Activated T-cell treated with anti-CD3 and anti-CD28 coated beads, Interleukin-2, amount 50 U/mL, for 24 hours (primary cell): ENCODE measurements around the gene SLC25A25.
"Not testable (repeated sequence)": the region's sequence is repeated elsewhere in the genome, so short reads cannot be mapped to it uniquely, and the experiment has no call there.

Experiments
- DNase-seq: peaks from one replicate; pipeline ENCODE4 v3.0.0-alpha.2; 2020
- H3K27ac Mint-ChIP-seq: 2 replicates; pipeline ENCODE4 v1.8.0; 2020; ENCODE audit warnings: mild to moderate bottlenecking, mixed read lengths
- H3K27me3 Mint-ChIP-seq: 2 replicates; pipeline ENCODE4 v1.8.0; 2020; ENCODE audit warnings: mixed read lengths
- H3K36me3 Mint-ChIP-seq: 2 replicates; pipeline ENCODE4 v1.8.0; 2020; ENCODE audit warnings: low read depth, mixed read lengths
- H3K4me1 Mint-ChIP-seq: 2 replicates; pipeline ENCODE4 v1.8.0; 2020; ENCODE audit warnings: low read depth, mixed read lengths
- H3K4me3 Mint-ChIP-seq: 2 replicates; pipeline ENCODE4 v1.8.0; 2020; ENCODE audit warnings: mild to moderate bottlenecking, moderate library complexity, mixed read lengths
- H3K9me3 Mint-ChIP-seq: 2 replicates; pipeline ENCODE4 v1.8.0; 2020; ENCODE audit warnings: mixed read lengths

The SLC25A25 gene

GRCh38 chr9:128067645-128068385 lies at the start of gene SLC25A25:
SLC25A25 (plus strand) TSS chr9:128068232; CDS start chr9:128068320, 88 bp downstream.
- DNase-seq, result peak; percentile 100
- Mint-ChIP-seq H3K27me3 (no peaks in the 10 kb centered on the region), H3K9me3 (no peaks in the 10 kb centered on the region), H3K4me1 (peaks cover 63% of the 10 kb centered on the region), H3K36me3 (peaks cover 34% of the 10 kb centered on the region), H3K4me3 (peak within 1 kb of the TSS; percentile 94), H3K27ac (peak within 1 kb of the TSS; percentile 90)

- no peaks in the 10 kb centered on the region for H3K36me3 Mint-ChIP-seq
- H3K27ac Mint-ChIP-seq, result no peak overlapping the region
Observed at GRCh38 chr9:128020692-128021091, 47.3 kb upstream of the SLC25A25 start.

GRCh38 chr9:128021098-128021497 lies 46.9 kb upstream of the SLC25A25 start:
- Mint-ChIP-seq H3K36me3 (no peaks in the 10 kb centered on the region), H3K9me3 (no peaks in the 10 kb centered on the region), H3K4me1 (peaks cover 55% of the 10 kb centered on the region), H3K4me3 (no peak overlapping the region), H3K27me3 (no peaks in the 10 kb centered on the region), H3K27ac (peak overlapping the region; percentile 26)
- no peak for DNase-seq

More at GRCh38 chr9:128020692-128021091, 47.3 kb upstream of the SLC25A25 start:
- DNase-seq, result no peak
- Mint-ChIP-seq H3K27me3 (no peaks in the 10 kb centered on the region), H3K9me3 (no peaks in the 10 kb centered on the region), H3K4me1 (peaks cover 51% of the 10 kb centered on the region), H3K4me3 (no peak overlapping the region)

- Mint-ChIP-seq H3K27ac (peak overlapping the region; percentile 52), H3K4me1 (peaks cover 72% of the 10 kb centered on the region), H3K9me3 (no peaks in the 10 kb centered on the region), H3K36me3 (no peaks in the 10 kb centered on the region), H3K4me3 (no peak overlapping the region), H3K27me3 (no peaks in the 10 kb centered on the region)
- DNase-seq, result no peak
Observed at GRCh38 chr9:128022886-128023285, 45.1 kb upstream of the SLC25A25 start.

- H3K27me3 Mint-ChIP-seq, H3K9me3 Mint-ChIP-seq, H3K36me3 Mint-ChIP-seq, H3K4me3 Mint-ChIP-seq, DNase-seq: not testable (repeated sequence)
- H3K4me1 Mint-ChIP-seq, result peaks cover 79% of the 10 kb centered on the region
- peak overlapping the region; percentile 52 for H3K27ac Mint-ChIP-seq
Observed at GRCh38 chr9:128023671-128024070, 44.4 kb upstream of the SLC25A25 start.

- Mint-ChIP-seq H3K4me1 (peaks cover 84% of the 10 kb centered on the region), H3K4me3 (peak overlapping the region; percentile 15), H3K27me3 (no peaks in the 10 kb centered on the region), H3K36me3 (no peaks in the 10 kb centered on the region), H3K9me3 (no peaks in the 10 kb centered on the region), H3K27ac (peak overlapping the region; percentile 89)
- DNase-seq, result no peak
Observed at GRCh38 chr9:128024761-128025308, 43.2 kb upstream of the SLC25A25 start.

GRCh38 chr9:128025736-128026135 lies 42.3 kb upstream of the SLC25A25 start:
- Mint-ChIP-seq H3K36me3 (no peaks in the 10 kb centered on the region), H3K4me1 (peaks cover 88% of the 10 kb centered on the region), H3K27ac (peak overlapping the region; percentile 89), H3K4me3 (peak overlapping the region; percentile 66), H3K27me3 (no peaks in the 10 kb centered on the region), H3K9me3 (no peaks in the 10 kb centered on the region)
- no peak for DNase-seq

GRCh38 chr9:128026255-128026772 lies 41.7 kb upstream of the SLC25A25 start:
- Mint-ChIP-seq H3K9me3 (no peaks in the 10 kb centered on the region), H3K4me1 (peaks cover 88% of the 10 kb centered on the region), H3K27ac (peak overlapping the region; percentile 89), H3K36me3 (no peaks in the 10 kb centered on the region), H3K27me3 (no peaks in the 10 kb centered on the region), H3K4me3 (peak overlapping the region; percentile 66)
- peak; percentile 77 for DNase-seq

- no peaks in the 10 kb centered on the region for H3K27me3 Mint-ChIP-seq
- peak; percentile 68 for DNase-seq
- H3K27ac Mint-ChIP-seq, result peak overlapping the region; percentile 89
- peak overlapping the region; percentile 66 for H3K4me3 Mint-ChIP-seq
- no peaks in the 10 kb centered on the region for H3K9me3 Mint-ChIP-seq
- H3K36me3 Mint-ChIP-seq, result no peaks in the 10 kb centered on the region
- H3K4me1 Mint-ChIP-seq, result peaks cover 92% of the 10 kb centered on the region
Observed at GRCh38 chr9:128026773-128027541, 41.1 kb upstream of the SLC25A25 start.

GRCh38 chr9:128027705-128028104 lies 40.3 kb upstream of the SLC25A25 start:
- H3K9me3 Mint-ChIP-seq, result no peaks in the 10 kb centered on the region
- peaks cover 87% of the 10 kb centered on the region for H3K4me1 Mint-ChIP-seq
- no peaks in the 10 kb centered on the region for H3K36me3 Mint-ChIP-seq
- no peaks in the 10 kb centered on the region for H3K27me3 Mint-ChIP-seq
- H3K4me3 Mint-ChIP-seq, result peak overlapping the region; percentile 66
- H3K27ac Mint-ChIP-seq, result peak overlapping the region; percentile 89
- no peak for DNase-seq

GRCh38 chr9:128033609-128034008 lies 34.4 kb upstream of the SLC25A25 start:
- no peaks in the 10 kb centered on the region for H3K36me3 Mint-ChIP-seq
- H3K9me3 Mint-ChIP-seq, result no peaks in the 10 kb centered on the region
- no peak for DNase-seq
- peak overlapping the region; percentile 86 for H3K27ac Mint-ChIP-seq
- no peak overlapping the region for H3K4me3 Mint-ChIP-seq
- H3K4me1 Mint-ChIP-seq, result peaks cover 50% of the 10 kb centered on the region
- no peaks in the 10 kb centered on the region for H3K27me3 Mint-ChIP-seq

- DNase-seq, result peak; percentile 76
Observed at GRCh38 chr9:128034821-128035652, 33.0 kb upstream of the SLC25A25 start.

GRCh38 chr9:128036522-128036921 lies 31.5 kb upstream of the SLC25A25 start:
- H3K4me1 Mint-ChIP-seq, result peaks cover 33% of the 10 kb centered on the region
- DNase-seq, H3K4me3 Mint-ChIP-seq, H3K9me3 Mint-ChIP-seq, H3K36me3 Mint-ChIP-seq, H3K27me3 Mint-ChIP-seq, H3K27ac Mint-ChIP-seq: not testable (repeated sequence)

More at GRCh38 chr9:128034821-128035652, 33.0 kb upstream of the SLC25A25 start:
- no peak overlapping the region for H3K4me3 Mint-ChIP-seq
- H3K27ac Mint-ChIP-seq, result peak overlapping the region; percentile 78
- no peaks in the 10 kb centered on the region for H3K9me3 Mint-ChIP-seq
- peaks cover 38% of the 10 kb centered on the region for H3K4me1 Mint-ChIP-seq
- no peaks in the 10 kb centered on the region for H3K36me3 Mint-ChIP-seq
- H3K27me3 Mint-ChIP-seq, result no peaks in the 10 kb centered on the region

- H3K9me3 Mint-ChIP-seq, H3K36me3 Mint-ChIP-seq, H3K27ac Mint-ChIP-seq, H3K27me3 Mint-ChIP-seq, H3K4me3 Mint-ChIP-seq, DNase-seq: not testable (repeated sequence)
- H3K4me1 Mint-ChIP-seq, result peaks cover 10% of the 10 kb centered on the region
Observed at GRCh38 chr9:128040783-128041182, 27.2 kb upstream of the SLC25A25 start.
